Measurements from ENCODE around the gene EHHADH. TPM values are rescaled to one million over a fixed set of nuclear protein-coding genes. Genes with fewer than 3 reads are reported as not detected.

The EHHADH gene
- total and polyA plus RNA-seq, 2 experiments from 2014 or later = 2.5 to 6.0 TPM

GRCh38 chr3:185195652-185196051 is 58.2 kb downstream of the EHHADH start (continued):
- TF ChIP-seq ZNF331 (CRISPR knock-in tag; IDR thresholded peaks at IDR 0.05; ENCODE audit: low read depth) = no peak

DNA sequence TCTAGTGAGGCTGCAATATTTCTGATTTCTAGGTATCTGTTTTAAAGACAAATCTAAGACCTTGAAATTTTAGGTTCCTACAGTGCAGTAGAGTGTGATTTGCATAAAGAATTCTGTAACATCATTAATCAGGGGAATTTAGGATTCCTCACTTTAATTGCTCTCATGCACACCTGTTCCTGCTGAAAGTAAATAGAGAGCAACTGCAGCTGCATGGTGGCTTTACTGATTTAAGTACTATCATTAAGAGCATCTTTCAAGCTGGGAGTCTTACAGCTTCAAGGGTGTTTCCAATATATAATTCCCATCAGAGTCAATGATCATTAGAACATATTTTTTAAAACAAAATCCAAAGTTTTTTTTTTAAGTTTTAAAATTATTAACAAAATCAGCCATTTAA is 65.0 kb downstream of the EHHADH start:
- DNase-seq (ENCODE audit: low spot score) = no peak
- no peak overlapping the region for H2AFZ ChIP-seq

More for the DNA sequence above, 65.0 kb downstream of the EHHADH start:
- Histone ChIP-seq H3K36me3 (ENCODE audit: insufficient read depth) (no peaks in the 10 kb centered on the region), H3K79me2 (replicated peaks; ENCODE audit: insufficient read depth) (no peaks in the 10 kb centered on the region), H4K20me1 (replicated peaks; ENCODE audit: insufficient read depth) (no peaks in the 10 kb centered on the region), H3K4me2 (no peak overlapping the region), H3K27me3 (ENCODE audit: insufficient read depth) (no peaks in the 10 kb centered on the region), H3K4me1 (ENCODE audit: insufficient read depth) (no peaks in the 10 kb centered on the region), H3F3A (replicated peaks; ENCODE audit: low read depth) (no peaks in the 10 kb centered on the region), H3K9me2 (ENCODE audit: insufficient read depth) (no peaks in the 10 kb centered on the region), H3K4me3 (no peak overlapping the region), H3K27ac (ENCODE audit: low read depth) (no peak overlapping the region)
- no peak for ATAC-seq
- Mint-ChIP-seq H3K4me3 (no peak overlapping the region), H3K36me3 (ENCODE audit: low read depth) (no peaks in the 10 kb centered on the region), H3K27ac (no peak overlapping the region), H3K4me1 (no peaks in the 10 kb centered on the region), H3K9me3 (no peaks in the 10 kb centered on the region), H3K27me3 (ENCODE audit: insufficient read depth, low read depth, poor library complexity) (no peaks in the 10 kb centered on the region)
- TF ChIP-seq ZNF331 (CRISPR knock-in tag; IDR thresholded peaks at IDR 0.05; ENCODE audit: low read depth) = no peak
- no peak for TF ChIP-seq REST (IDR thresholded peaks at IDR 0.05; ENCODE audit: unreplicated experiment)
- TF ChIP-seq POLR2AphosphoS5 (IDR thresholded peaks at IDR 0.05; ENCODE audit: low read depth) = no peak
- TF ChIP-seq, protein P1, sequence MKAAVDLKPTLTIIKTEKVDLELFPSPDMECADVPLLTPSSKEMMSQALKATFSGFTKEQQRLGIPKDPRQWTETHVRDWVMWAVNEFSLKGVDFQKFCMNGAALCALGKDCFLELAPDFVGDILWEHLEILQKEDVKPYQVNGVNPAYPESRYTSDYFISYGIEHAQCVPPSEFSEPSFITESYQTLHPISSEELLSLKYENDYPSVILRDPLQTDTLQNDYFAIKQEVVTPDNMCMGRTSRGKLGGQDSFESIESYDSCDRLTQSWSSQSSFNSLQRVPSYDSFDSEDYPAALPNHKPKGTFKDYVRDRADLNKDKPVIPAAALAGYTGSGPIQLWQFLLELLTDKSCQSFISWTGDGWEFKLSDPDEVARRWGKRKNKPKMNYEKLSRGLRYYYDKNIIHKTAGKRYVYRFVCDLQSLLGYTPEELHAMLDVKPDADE (IDR thresholded peaks at IDR 0.05) = no peak
- no peak for TF ChIP-seq EZH2phosphoT487 (IDR thresholded peaks at IDR 0.05; ENCODE audit: unreplicated experiment)
- TF ChIP-seq ZNF462 (CRISPR knock-in tag; IDR thresholded peaks at IDR 0.05) = no peak
- no peak for TF ChIP-seq ZNF114 (CRISPR knock-in tag; IDR thresholded peaks at IDR 0.05)
- TF ChIP-seq JUNB (IDR thresholded peaks at IDR 0.05; ENCODE audit: unreplicated experiment) = no peak
- TF ChIP-seq EZH2 (IDR thresholded peaks at IDR 0.05; ENCODE audit: low read depth, unreplicated experiment) = no peak

Measured in GM23338 (cell line).